ENCODE data around the gene NDUFS4. TPM values are rescaled to one million over a fixed set of nuclear protein-coding genes. Genes with fewer than 3 reads are reported as not detected.
"Not testable (repeated sequence)": the region's sequence is repeated elsewhere in the genome, so short reads cannot be mapped to it uniquely, and the experiment has no call there.

Gene NDUFS4
- total RNA-seq, 1 donor from 2014 or later: 147 TPM

DNA sequence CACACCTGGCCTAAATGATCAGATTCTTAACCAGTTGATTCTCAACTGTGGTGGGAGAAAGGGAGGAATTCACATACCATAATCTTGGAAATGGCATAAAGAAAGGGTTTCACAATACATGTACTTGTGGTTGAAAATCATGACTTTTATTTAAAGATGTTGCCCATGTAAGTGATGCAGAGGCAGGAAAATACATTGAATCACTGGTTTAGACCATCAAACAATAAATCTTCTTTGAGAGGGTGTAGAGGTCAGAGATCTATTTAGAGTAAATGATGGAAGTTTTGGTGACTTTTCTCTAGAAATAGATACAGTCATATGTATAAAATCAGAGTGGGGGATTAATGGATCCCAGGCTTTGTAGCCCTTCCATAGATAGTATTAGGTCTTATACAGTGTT is 15.4 kb downstream of the NDUFS4 start:
- no peak for DNase-seq

DNA sequence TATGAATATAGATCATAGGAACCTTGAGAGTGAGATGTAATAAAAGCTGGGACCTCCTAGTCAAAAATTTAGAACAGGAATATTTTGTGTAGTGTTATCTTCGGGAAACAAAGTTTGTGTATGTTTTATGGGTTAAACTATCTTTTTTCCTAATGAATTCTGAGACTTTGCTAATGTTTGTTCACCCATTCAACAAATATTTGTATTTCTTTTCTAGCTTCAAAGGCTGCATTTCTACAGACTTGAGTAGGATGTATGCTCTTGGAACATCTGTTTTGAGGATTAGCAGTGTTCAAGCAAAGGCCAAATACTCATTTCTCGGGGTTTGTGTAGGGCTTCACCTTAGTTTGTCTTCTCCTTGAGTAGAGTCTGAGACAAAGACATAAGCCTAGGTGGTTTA is 16.2 kb downstream of the NDUFS4 start:
- DNase-seq: no peak

DNA sequence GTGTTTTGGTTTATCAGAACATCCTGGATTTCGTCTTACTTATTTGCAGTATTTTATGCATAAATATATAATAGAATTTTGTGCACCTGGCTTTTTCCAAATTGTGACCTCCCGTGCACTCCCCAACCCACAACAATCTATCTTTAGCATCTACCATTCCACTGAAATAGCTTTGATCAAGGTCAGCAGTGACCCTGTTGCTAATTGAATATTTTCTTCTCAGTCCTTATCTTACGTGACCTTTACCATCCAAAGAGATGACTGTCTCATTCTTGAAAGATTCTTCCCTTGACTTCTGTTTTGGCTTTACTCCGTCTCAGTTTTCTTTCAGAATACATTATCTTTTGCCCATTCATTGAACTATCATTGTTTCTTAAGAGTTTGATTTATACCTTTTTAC is 18.4 kb downstream of the NDUFS4 start:
- DNase-seq: no peak

DNA sequence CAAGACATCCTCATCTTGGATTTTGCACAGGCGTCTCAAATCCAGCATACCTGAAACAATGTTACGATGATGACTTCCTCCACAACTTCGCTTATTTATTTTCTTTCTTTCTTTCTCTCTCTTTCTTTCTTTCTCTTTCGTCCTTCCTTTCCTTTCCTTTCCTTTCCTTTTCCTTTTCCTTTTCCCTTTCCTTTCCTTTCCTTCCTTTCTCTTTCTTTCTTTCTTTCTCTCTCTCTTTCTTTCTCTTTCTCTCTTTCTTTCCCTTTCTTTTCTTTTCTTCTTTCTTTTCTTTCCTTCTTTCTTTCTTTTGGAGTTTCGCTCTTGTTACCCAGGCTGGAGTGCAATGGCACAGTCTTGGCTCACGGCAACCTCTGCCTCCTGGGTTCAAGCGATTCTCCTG is 20.1 kb downstream of the NDUFS4 start:
- DNase-seq: no peak

DNA sequence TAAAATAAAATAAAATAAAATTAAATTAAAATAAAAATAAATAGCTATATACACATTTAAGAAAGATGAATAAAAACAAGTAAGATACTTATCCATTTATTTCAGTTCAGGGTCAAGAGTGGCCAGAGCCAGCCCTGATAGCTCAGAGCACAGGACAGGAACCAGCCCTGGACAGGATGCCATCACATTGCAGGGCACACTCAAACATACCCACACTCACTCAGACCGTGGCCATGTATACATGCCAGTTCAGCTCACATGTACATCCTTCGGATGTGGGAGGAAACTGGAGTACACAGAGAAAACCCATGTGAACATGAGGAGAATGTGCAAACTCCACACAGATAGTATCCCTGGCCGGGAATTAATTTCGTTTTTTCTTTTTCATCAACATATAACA is 21.8 kb downstream of the NDUFS4 start:
- DNase-seq: no peak

DNA sequence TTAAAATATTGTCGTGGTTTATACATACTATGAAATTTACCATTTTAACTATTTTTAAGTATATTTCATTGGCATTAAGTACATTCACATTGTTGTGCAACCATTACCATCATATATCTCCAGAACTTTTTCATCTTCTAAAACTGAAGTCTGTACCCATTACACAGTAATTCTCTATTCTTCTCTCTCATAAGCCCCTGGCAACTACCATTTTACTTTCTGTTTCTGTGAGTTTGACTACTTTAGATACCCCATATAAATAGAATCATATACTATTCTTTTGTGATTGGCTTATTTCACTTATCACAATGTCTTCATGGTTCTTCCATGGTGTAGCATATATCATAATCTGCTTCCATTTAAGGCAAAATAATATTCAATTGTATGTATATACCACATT is 30.3 kb downstream of the NDUFS4 start:
- no peak for DNase-seq

DNA sequence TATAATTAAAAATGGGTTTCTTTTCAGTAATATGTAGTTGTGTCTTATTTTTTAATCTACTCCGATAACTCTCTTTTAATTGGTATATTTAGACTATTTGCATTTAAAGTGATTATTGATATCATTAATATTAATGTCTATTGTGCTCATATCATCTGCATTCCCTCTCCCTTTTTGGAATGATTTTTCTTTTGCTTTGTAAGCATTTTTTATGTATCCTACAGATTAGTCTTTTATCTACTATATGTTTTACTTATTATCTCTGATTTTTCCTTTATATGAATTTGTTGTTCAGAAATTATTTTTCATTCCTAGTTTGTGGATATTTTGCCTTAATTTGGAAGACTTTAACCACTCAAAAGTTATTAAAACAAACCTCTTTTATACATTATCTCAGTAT is 34.0 kb downstream of the NDUFS4 start:
- no peak for DNase-seq

DNA sequence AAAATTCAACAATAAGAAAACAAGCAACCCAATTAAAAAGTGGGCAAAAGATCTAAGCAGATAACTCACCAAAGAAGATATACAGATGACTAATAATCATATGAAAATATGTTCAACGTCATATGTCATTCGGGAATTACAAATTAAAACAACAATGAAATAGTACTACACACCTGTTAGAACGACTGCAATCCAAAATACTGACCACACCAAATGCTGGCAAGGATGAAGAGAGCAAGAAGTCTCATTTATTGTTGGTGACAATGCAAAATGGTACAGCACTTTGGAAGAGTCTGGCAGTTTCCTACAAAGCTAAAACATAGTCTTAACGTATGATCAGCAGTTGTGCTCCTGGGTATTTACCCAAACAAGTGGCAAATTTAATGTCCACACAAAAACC is 37.5 kb downstream of the NDUFS4 start:
- DNase-seq: no peak

DNA sequence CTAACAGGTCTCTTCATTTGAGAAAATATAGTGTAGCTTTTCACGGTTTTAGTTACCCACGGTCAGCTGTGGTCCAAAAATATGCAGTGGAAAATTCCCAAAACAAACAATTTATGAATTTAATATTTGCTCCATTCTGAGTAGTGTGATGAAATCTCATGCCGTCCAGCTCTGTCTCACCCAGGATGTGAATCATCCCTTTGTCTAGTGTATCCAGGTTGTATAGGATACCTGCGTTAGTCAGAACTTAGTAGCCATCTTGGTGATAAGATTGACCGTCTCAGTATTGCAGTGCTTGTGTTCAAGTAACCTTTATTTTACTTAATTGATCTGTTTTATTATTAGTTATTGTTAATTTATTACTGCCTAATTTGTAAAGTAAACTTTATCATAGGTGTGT is 41.1 kb downstream of the NDUFS4 start:
- no peak for DNase-seq

DNA sequence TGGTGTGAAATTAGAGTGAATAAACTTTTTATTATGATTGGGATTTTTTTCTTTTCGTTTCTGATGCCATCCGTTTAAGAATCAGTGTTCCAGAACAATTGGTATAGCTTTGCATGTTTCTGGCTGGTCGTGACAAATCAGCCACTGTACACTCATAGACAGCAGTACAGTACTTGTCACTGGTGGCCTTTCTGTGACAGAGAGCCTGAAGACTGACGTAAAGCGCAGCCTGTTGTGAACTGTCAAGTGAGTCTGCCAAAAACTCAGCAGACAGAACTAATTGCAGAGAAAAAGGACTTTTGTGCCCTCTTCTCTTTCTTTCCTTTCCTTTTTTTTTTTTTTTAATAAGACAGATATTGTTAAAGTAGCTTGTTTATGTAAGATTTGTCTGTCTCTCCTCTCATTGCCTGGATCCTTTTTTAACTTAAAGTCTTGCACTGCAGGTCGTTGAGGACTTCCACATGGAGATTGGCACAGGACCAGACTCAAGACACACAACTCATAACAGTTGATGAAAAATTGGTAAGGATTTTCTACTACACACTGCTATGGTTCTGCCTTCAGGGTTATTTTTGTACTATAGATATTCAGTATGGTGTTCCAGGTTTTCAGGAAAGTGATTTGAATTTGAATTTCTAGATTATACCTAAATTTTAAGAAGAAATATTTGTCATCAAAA is 42.7 kb downstream of the NDUFS4 start:
- DNase-seq: peak; percentile 84

DNA sequence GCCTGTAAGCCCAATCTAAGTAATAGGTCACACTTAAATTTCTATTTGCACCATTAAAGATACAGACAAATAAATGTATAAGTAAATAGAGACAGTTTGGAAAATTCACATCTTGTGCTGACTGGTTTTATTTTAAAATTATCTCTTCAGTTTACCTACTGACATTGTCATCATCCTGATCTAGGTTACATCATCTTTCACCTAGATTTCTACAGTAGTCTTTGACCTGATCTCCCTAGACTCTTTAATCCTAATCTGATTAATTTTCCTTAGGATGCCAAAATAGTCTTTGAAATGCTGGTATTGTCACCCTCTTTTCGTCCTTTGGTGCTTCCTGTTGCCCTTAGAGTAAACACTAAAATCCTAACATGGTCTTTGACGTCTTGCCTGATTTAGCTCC is 43.9 kb downstream of the NDUFS4 start:
- no peak for DNase-seq

DNA sequence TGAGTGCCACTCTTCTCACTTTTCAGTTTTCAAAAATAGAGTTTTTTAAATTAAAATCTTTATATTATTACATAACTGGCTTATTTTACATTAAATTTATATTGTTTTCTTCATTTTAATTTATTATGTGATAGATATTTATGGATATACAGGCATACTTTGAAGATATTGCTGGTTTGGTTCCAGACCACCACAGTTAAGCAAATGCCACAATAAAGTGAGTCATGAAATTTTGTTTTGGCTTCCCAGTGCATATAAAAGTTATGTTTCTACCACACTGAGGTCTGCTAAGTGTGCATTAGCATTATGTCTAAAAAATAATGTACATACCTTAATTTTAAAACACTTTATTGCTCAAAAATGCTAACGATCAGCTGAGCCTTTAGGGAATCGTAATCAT is 47.4 kb downstream of the NDUFS4 start:
- no peak for DNase-seq

DNA sequence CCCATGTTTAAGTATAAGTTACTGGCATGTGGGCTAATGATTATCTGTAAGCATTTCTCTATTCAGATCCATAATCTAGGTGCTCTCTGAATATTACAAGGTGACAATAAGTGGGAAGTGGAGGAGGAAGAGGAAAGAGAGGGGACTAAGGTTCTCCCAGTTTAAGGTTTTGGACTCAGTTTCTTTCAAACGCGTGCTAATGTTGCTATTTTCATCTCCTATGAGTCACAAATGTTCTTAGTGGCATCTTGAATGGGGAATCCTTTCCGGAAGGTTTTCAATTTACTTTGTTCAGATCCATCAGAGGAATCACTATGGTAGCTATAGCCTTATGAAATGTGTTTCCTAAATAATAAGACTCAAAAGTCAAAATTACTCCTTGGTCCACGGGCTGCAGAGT is 48.5 kb downstream of the NDUFS4 start:
- not testable (repeated sequence) for DNase-seq

DNA sequence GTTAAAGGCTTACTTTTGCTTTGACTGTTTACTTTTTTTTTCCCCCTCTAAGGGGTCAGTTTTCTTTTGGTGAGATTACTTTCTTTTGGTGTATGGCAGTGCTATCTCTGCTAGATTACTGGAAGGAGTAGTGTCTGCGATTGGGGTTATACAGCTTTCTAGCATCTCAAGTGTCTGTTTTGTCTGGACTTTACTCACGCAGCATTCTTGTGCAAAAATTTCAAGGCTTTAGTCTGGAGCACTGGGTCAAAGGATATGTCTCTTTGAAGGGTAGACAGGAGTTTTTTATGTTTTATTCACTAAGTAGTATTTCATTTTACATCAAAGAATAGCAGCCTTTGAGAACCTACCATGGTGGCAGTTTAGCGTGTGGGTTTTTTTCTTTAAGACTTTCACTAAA is 52.6 kb downstream of the NDUFS4 start:
- no peak for DNase-seq

DNA sequence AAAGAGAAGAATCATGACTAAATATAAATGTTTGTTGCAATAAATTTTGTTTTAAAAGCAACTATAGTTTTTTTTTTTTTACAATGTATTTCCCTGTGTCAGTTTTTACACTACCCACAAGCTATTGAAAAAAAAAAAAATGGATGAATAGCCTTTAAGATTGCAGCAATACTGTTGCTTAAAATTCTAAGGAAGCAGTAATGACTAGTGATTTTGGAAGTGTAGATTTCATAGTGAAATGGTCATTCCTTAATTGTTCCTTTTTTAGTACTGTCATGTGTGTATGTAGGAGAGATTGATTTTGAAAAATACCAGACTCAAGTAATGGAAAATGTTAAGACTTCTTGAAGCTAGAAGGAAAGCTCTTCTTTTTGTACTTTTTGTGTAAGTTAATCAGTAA is 53.1 kb downstream of the NDUFS4 start:
- DNase-seq: no peak

DNA sequence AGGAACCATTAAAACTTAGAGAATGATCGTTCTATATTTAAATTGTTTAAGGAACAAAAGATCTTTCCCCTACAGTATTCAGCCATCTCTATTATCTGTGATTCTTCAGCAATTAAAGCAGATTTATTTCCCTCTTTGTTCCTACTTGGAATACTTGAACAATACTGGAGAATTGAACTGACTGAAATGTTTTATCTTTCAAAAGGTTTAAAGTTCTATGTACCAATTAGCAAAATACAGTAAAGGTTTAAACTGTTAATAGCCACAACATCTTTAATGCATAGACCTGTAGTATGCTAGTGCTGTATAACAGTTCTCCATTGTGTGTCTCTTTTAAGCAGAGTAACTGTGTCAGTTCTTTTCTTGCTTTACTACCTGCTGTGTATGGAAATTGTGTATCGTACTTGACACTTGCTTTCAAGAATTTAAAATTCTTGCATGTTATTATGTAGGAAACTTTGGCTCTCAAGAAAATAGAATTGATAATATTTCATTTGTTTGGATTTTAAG is 54.0 kb downstream of the NDUFS4 start:
- DNase-seq: no peak

DNA sequence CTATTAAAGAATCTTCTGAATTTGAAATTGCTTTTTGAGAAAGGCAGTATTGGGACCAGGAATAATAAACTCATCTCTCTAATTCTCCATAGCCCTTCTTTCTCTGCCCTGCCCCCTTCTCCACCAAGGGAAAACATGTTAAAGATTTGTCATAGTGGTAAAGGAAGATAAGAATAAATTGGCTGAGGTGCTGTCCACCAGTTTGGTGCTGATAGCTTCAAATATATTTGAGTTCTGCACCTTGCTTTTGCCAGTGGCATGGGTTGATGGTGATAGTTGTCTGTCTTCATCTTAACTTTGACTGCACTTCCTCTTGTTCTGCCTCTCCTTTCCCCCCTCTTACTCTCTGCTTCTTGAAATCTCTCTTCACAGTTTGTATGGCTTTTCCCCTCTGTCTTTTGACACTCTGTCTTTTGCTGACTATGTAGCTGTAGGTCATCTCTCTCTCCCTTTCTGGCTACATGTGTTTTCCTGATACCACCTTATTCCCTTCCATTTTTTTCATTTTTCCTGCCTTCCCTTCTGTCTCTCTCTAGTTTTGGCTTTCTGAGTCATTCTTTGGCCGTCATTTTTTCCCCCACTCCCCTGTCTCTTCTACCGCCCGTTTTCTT is 56.6 kb downstream of the NDUFS4 start:
- no peak for DNase-seq

DNA sequence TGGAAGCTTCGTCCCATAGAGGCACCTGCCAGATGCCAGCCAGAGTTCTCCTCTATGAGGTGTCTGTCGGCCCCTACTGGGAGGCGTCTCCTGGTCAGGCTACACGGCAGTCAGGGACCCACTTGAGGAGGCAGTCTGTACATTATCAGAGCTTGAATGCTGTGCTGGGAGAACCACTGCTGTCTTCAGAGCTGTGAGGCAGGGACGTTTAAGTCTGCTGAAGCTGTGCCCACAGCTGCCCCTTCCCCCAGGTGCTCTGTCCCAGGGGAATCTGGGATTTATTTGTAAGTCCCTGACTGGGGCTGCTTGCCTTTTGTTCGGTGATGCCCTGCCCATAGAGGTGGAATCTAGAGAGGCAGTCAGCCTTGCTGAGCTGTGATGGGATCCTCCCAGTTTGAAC is 70.8 kb downstream of the NDUFS4 start:
- no peak for DNase-seq

DNA sequence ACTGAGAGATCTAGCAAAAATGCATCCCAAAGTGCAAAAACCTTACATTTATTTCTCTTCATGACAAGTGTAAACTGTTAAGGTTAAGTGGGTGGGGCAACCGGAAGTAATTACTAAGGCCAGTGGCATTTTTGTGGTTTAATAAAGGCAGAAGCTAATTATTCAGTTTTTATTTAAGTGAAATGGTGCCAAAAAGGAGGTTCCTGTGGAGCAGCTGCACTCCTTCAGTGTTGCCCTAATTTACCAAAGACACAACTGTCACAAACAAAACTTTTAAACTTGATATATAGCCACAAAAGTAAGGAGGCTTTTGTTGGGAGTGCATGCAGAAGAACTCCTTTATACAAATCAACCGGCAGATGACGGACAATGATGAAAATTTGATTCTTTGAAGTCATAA is 81.6 kb downstream of the NDUFS4 start:
- no peak for DNase-seq

DNA sequence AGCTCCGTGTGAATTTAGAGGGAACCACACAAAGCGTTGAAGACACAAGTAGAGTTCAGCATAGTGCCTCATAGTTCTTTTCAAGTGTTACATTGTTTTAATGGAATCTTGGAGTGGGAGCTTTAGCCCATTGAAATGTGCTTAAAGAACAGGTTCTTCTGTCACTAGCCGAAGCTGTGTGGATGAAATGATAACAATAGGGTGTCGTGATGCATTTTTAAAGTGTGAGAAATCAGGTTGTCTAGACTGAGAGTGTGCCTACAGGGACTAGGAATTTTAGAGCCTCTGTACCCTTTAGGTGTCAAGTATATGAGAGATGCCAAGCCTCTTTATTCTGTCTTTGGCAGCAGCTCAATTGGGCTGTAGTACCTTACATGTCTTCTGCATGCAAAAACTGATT is 83.0 kb downstream of the NDUFS4 start:
- peak; percentile 11 for DNase-seq

DNA sequence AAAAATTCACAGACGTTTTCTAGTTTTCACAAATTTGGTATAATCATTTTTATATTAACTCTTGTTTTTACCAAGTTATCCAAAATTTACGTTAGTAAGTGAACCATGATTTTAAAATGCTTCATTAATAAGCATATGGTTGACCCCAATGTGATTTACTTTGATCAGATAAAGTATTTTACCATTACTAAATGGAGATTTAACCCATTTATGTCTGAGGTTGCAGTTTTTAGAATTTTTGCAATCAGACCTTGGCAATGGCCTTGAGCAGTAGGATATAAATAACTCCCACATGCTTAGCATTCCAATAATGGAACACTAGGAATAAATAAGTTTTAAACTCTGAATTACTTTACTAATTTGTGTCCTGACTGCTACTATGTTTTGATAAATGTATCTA is 84.6 kb downstream of the NDUFS4 start:
- no peak for DNase-seq

DNA sequence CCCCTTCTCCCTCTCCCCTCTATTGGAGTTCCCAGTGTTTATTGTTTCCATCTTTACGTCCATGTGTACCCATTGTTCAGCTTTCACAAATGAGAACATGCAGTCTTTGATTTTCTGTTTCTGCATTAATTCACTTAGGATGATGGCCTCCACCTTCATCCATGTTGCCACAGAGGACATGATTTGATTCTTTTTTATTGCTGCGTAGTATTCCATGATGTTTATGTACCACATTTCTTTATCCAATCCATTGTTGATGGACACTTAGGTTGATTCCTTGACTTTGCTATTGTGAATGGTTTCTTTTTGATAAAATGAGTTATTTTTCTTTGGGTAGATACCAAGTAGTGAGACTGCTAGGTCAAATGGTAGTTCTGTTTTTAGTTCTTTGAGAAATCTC is 88.9 kb downstream of the NDUFS4 start:
- DNase-seq: no peak

DNA sequence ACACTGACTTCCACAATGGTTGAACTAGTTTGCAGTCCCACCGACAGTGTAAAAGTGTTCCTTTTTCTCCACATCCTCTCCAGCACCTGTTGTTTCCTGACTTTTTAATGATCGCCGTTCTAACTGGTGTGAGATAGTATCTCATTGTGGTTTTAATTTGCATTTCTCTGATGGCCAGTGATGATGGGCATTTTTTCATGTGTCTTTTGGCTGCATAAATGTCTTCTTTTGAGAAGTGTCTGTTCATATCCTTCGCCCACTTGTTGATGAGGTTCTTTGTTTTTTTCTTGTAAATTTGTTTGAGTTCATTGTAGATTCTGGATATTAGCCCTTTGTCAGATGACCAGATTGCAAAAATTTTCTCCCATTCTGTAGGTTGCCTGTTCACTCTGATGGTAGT is 100.1 kb downstream of the NDUFS4 start:
- not testable (repeated sequence) for DNase-seq

DNA sequence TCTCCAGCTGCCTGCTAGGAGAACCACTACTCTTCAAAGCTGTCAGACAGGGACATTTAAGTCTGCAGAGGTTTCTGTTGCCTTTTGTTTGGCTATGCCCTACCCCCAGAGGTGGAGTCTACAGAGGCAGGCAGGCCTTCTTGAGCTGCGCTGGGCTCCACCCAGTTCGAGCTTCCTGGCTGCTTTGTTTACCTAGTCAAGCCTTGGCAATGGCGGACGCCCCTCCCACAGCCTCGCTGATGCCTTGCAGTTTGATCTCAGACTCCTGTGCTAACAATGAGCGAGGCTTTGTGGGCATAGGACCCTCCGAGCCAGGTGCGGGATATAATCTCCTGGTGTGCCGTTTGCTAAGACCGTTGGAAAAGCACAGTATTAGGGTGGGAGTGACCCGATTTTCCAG is 104.9 kb downstream of the NDUFS4 start:
- not testable (repeated sequence) for DNase-seq

Measured in tongue (tissue), 2 donors.